Measurements from ENCODE around the gene SUSD6.

SUSD6 gene

GRCh38 chr14:69673578-69674305 is 62.3 kb downstream of the SUSD6 start:
- Histone ChIP-seq H3K79me2 (ENCODE audit: low read length) (peaks cover 74% of the 10 kb centered on the region), H4K20me1 (ENCODE audit: insufficient read depth, low read length) (no peaks in the 10 kb centered on the region), H2AFZ (ENCODE audit: low read length) (no peak overlapping the region)

GRCh38 chr14:69674546-69675244 is 63.3 kb downstream of the SUSD6 start:
- no peak overlapping the region for H3K9ac ChIP-seq (ENCODE audit: low read length)
- peaks cover 70% of the 10 kb centered on the region for H3K79me2 ChIP-seq (ENCODE audit: low read length)

More at GRCh38 chr14:69673578-69674305, 62.3 kb downstream of the SUSD6 start:
- TF ChIP-seq EZH2 (optimal IDR thresholded peaks at IDR 0.05; ENCODE audit: low read depth, low read length) (no peak), CTCF (IDR thresholded peaks at IDR 0.05; ENCODE audit: low read length) (no peak), EZH2phosphoT487 (IDR thresholded peaks at IDR 0.05; ENCODE audit: low read length) (no peak)
- Histone ChIP-seq H3K9me2 (replicated peaks; ENCODE audit: insufficient read depth, low read length) (no peaks in the 10 kb centered on the region), H3K4me3 (ENCODE audit: low read length) (no peak overlapping the region), H3F3A (ENCODE audit: insufficient read depth, low read length) (peaks cover 8% of the 10 kb centered on the region), H3K9ac (ENCODE audit: low read length) (no peak overlapping the region), H3K4me1 (ENCODE audit: low read length) (peaks cover 22% of the 10 kb centered on the region), H3K36me3 (replicated peaks; ENCODE audit: insufficient read depth, low read length) (no peaks in the 10 kb centered on the region), H3K4me2 (ENCODE audit: low read depth, low read length) (0 out of 2 replicates have a peak overlapping the region, but pooled peaks have one; percentile 18), H3K9me3 (replicated peaks; ENCODE audit: insufficient read depth, low read length) (no peaks in the 10 kb centered on the region), H3K27me3 (replicated peaks; ENCODE audit: insufficient read depth, low read length) (no peaks in the 10 kb centered on the region), H3K27ac (ENCODE audit: low read length) (peak overlapping the region; percentile 27; the same call in 1 of the 2 replicates)
- DNase-seq, result peak; percentile 26

GRCh38 chr14:69675245-69675583 is 63.8 kb downstream of the SUSD6 start:
- Histone ChIP-seq H2AFZ (ENCODE audit: low read length) (no peak overlapping the region), H3K4me1 (ENCODE audit: low read length) (peaks cover 22% of the 10 kb centered on the region), H3K9me2 (replicated peaks; ENCODE audit: insufficient read depth, low read length) (no peaks in the 10 kb centered on the region), H3K9ac (ENCODE audit: low read length) (no peak overlapping the region), H3K9me3 (replicated peaks; ENCODE audit: insufficient read depth, low read length) (no peaks in the 10 kb centered on the region), H3K4me3 (ENCODE audit: low read length) (no peak overlapping the region), H3K79me2 (ENCODE audit: low read length) (peaks cover 70% of the 10 kb centered on the region), H3K36me3 (replicated peaks; ENCODE audit: insufficient read depth, low read length) (no peaks in the 10 kb centered on the region), H3K4me2 (ENCODE audit: low read depth, low read length) (no peak overlapping the region), H4K20me1 (ENCODE audit: insufficient read depth, low read length) (no peaks in the 10 kb centered on the region), H3K27ac (ENCODE audit: low read length) (no peak overlapping the region), H3K27me3 (replicated peaks; ENCODE audit: insufficient read depth, low read length) (no peaks in the 10 kb centered on the region), H3F3A (ENCODE audit: insufficient read depth, low read length) (peaks cover 8% of the 10 kb centered on the region)
- TF ChIP-seq CTCF (IDR thresholded peaks at IDR 0.05; ENCODE audit: low read length) (no peak), EZH2phosphoT487 (IDR thresholded peaks at IDR 0.05; ENCODE audit: low read length) (no peak), EZH2 (optimal IDR thresholded peaks at IDR 0.05; ENCODE audit: low read depth, low read length) (no peak)
- no peak for DNase-seq

More at GRCh38 chr14:69674546-69675244, 63.3 kb downstream of the SUSD6 start:
- Histone ChIP-seq H3K27ac (ENCODE audit: low read length) (no peak overlapping the region), H3K4me2 (ENCODE audit: low read depth, low read length) (no peak overlapping the region), H3K4me1 (ENCODE audit: low read length) (peaks cover 22% of the 10 kb centered on the region), H3F3A (ENCODE audit: insufficient read depth, low read length) (peaks cover 8% of the 10 kb centered on the region), H2AFZ (ENCODE audit: low read length) (no peak overlapping the region), H3K9me3 (replicated peaks; ENCODE audit: insufficient read depth, low read length) (no peaks in the 10 kb centered on the region), H3K4me3 (ENCODE audit: low read length) (no peak overlapping the region), H3K9me2 (replicated peaks; ENCODE audit: insufficient read depth, low read length) (no peaks in the 10 kb centered on the region), H4K20me1 (ENCODE audit: insufficient read depth, low read length) (no peaks in the 10 kb centered on the region), H3K27me3 (replicated peaks; ENCODE audit: insufficient read depth, low read length) (no peaks in the 10 kb centered on the region), H3K36me3 (replicated peaks; ENCODE audit: insufficient read depth, low read length) (no peaks in the 10 kb centered on the region)
- DNase-seq, result no peak
- TF ChIP-seq CTCF (IDR thresholded peaks at IDR 0.05; ENCODE audit: low read length) (no peak), EZH2phosphoT487 (IDR thresholded peaks at IDR 0.05; ENCODE audit: low read length) (no peak), EZH2 (optimal IDR thresholded peaks at IDR 0.05; ENCODE audit: low read depth, low read length) (no peak)

All from MM.1S (cell line).